K562 (cell line): ENCODE results near the gene CEP85L. TPM values are rescaled to one million over a fixed set of nuclear protein-coding genes. Genes with fewer than 3 reads are reported as not detected.

Experiments
- CBFA2T3 ChIP-seq: fragments of 450-650 bp; IDR thresholded peaks from 2 replicates; pipeline ENCODE4 v1.6.1; 2017
- NCOR1 ChIP-seq: fragments of 450-650 bp; IDR thresholded peaks from 2 replicates; pipeline ENCODE4 v1.6.1; 2016; ENCODE audit warnings: mild to moderate bottlenecking, moderate library complexity
- RBM15 ChIP-seq: fragments of 200-400 bp; formaldehyde crosslinking; IDR thresholded peaks from 2 replicates; pipeline ENCODE4 v1.6.1; 2018; ENCODE audit warnings: mild to moderate bottlenecking, low read length, moderate library complexity; ENCODE audit not compliant: insufficient read depth
- SAFB2 ChIP-seq: fragments of 200-400 bp; formaldehyde crosslinking; IDR thresholded peaks from 2 replicates; pipeline ENCODE4 v1.6.1; 2018; ENCODE audit warnings: borderline replicate concordance, low read length, low read depth, moderate library complexity; ENCODE audit not compliant: severe bottlenecking
- SFPQ ChIP-seq: fragments of 200-400 bp; formaldehyde crosslinking; IDR thresholded peaks from 2 replicates; pipeline ENCODE4 v1.6.1; 2017; ENCODE audit warnings: mild to moderate bottlenecking, low read depth, low read length, moderate library complexity
- SPI1 ChIP-seq: IDR thresholded peaks from 2 replicates; pipeline ENCODE4 v1.6.1; 2011; ENCODE audit warnings: low read depth, low read length, control low read depth, borderline replicate concordance
- XRCC3 ChIP-seq: fragments of 450-650 bp; IDR thresholded peaks from 2 replicates; pipeline ENCODE4 v1.6.1; 2017; ENCODE audit warnings: mild to moderate bottlenecking, moderate library complexity
- ZC3H4 ChIP-seq: sonication (generic); formaldehyde crosslinking; IDR thresholded peaks from 2 replicates; pipeline ENCODE4 v1.9.0; 2021; ENCODE audit warnings: missing genetic modification reagents, borderline replicate concordance
- ZNF311 ChIP-seq: fragments of 250-450 bp; sonication (Bioruptor Pico); IDR thresholded peaks from 2 replicates; pipeline ENCODE4 v1.4.0; 2020; ENCODE audit warnings: mild to moderate bottlenecking, moderate library complexity
- polyA plus RNA-seq, 8 experiments: library from polyadenylated mRNA; depleted of rRNA in 4 of 8; stranded (reverse) in 5 of 8; unstranded in 3 of 8; fragments of >200 nt; fragmentation: Nextera tagmentation in 2 of 8; fragmentation: Illumina TruSeq in 1 of 8; extraction: Ambion mirVana in 2 of 8; extraction: Trizol in 1 of 8; gene quantifications; 2 replicates each; pipeline versions ENCODE4 v1.2.1 to v1.2.3, GENCODE V29; 2011 to 2014; ENCODE audit warnings: inconsistent platforms in 1 of 8, missing spikeins in 1 of 8
- total RNA-seq, 7 experiments: library from RNA; depleted of rRNA in 6 of 7; stranded (reverse); fragments of >200 nt in 6 of 7; fragmentation: Illumina TruSeq in 2 of 7; extraction: Trizol in 2 of 7; gene quantifications; 2 replicates each; pipeline versions ENCODE4 v1.2.1 to v1.2.3, GENCODE V29; 2011 to 2021; ENCODE audit warnings: low replicate concordance in 1 of 7
- TF ChIP-seq, protein P1 (sequence below): fragments of 450-650 bp; formaldehyde crosslinking; IDR thresholded peaks from 2 replicates; pipeline ENCODE4 v1.4.0; 2020; ENCODE audit warnings: mild to moderate bottlenecking, moderate library complexity

The CEP85L gene
- total and polyA plus RNA-seq, 9 of the 15 experiments (the other 6 are each of a cell fraction or from before 2014, with no cell fraction given): 4.5 to 15.8 (median 8.3) TPM

DNA sequence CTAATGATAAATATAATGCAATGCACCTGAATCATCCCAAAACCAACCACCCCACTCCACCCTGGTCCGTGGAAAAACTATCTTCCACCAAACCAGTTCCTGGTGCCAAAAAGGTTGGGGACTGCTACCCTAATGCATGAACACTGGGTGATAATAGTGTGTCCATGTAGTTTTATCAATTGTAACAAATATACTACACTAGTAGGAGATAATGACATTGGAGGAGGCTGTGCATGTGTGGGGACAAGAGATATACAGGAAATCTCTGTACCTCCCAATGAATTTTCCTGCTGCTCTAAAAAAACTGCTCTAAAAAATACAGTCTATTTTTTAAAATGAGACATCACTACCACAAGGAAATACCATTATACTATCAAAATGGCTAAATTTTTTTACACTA, 20.5 kb downstream of the CEP85L start (continued):
- no peak for TF ChIP-seq XRCC3
- TF ChIP-seq, protein P1, sequence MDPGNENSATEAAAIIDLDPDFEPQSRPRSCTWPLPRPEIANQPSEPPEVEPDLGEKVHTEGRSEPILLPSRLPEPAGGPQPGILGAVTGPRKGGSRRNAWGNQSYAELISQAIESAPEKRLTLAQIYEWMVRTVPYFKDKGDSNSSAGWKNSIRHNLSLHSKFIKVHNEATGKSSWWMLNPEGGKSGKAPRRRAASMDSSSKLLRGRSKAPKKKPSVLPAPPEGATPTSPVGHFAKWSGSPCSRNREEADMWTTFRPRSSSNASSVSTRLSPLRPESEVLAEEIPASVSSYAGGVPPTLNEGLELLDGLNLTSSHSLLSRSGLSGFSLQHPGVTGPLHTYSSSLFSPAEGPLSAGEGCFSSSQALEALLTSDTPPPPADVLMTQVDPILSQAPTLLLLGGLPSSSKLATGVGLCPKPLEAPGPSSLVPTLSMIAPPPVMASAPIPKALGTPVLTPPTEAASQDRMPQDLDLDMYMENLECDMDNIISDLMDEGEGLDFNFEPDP (CRISPR knock-in tag): no peak
- no peak for TF ChIP-seq ZNF311
- no peak for TF ChIP-seq SAFB2
- TF ChIP-seq RBM15: no peak
- TF ChIP-seq SFPQ: no peak
- TF ChIP-seq ZC3H4 (CRISPR knock-in tag): no peak
- no peak for TF ChIP-seq SPI1
- TF ChIP-seq CBFA2T3: peak; percentile 73
- TF ChIP-seq NCOR1: peak; percentile 39; the same call in 1 of the 2 replicates
- TF ChIP-seq, all 486 proteins: peak for 8
